ENCODE results near the gene CWH43. TPM values are rescaled to one million over a fixed set of nuclear protein-coding genes. Genes with fewer than 3 reads are reported as not detected.

The CWH43 gene
- not detected in 3 replicates for total RNA-seq

DNA sequence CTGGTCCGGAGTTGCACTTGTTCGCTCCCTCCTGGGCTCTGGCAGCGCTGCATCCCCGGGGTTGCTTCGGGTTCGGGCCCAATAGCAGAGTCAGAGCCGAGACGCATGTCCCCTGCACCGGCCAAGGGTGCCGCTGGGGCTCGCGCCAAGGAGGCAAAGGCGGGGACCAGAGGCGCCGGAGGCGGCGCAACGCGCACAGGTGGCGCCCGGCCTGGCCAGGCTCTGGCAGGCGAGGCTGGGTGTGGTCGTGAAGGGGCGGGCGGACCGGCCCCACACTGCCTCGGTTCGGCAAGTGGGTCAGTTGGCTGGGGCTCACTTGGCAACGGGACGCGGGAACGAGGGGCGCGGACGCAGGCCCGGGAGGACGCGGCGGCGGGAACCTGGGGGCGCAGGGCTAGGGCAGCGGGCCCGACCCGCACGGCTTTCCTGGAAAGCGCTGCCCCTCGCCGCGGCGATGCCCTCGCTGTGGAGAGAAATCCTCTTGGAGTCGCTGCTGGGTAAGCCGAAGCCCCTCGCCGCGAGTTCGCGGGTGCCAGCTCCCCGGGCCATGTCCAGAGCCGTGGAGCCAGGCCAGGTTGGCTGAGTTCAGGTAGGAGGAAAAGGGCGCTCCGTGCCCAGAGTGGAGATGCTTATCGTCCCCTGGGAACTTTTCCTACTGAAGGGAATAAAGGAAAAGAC, at the start of gene CWH43:
TSS of gene CWH43 (plus strand) at position 300 of the 678 bp plus-strand sequence. CDS start at position 455, 155 bp downstream.
- Mint-ChIP-seq H3K36me3 (no peaks in the 10 kb centered on the region), H3K27ac (no peak within 1 kb of the TSS), H3K9me3 (peaks cover 30% of the 10 kb centered on the region), H3K27me3 (ENCODE audit: low read depth) (peaks cover 70% of the 10 kb centered on the region), H3K4me3 (no peak within 1 kb of the TSS), H3K4me1 (no peaks in the 10 kb centered on the region)
- no peak for TF ChIP-seq CTCF (IDR thresholded peaks at IDR 0.05; ENCODE audit: unreplicated experiment)
- no peak for DNase-seq (ENCODE audit: low spot score in 2 of 2, unreplicated experiment in 2 of 2)

- TF ChIP-seq CTCF (IDR thresholded peaks at IDR 0.05; ENCODE audit: unreplicated experiment) = no peak
- peaks cover 13% of the 10 kb centered on the region for H3K27me3 Mint-ChIP-seq (ENCODE audit: low read depth)
- DNase-seq (ENCODE audit: low spot score in 2 of 2, unreplicated experiment in 2 of 2) = no peak
- no peaks in the 10 kb centered on the region for H3K4me1 Mint-ChIP-seq
- H3K36me3 Mint-ChIP-seq = no peaks in the 10 kb centered on the region
- peaks cover 4% of the 10 kb centered on the region for H3K9me3 Mint-ChIP-seq
- no peak overlapping the region for H3K4me3 Mint-ChIP-seq
- H3K27ac Mint-ChIP-seq = no peak overlapping the region
Measured at GRCh38 chr4:48937033-48937432, 49.0 kb upstream of the CWH43 start.

- no peaks in the 10 kb centered on the region for H3K4me1 Mint-ChIP-seq
- H3K36me3 Mint-ChIP-seq = no peaks in the 10 kb centered on the region
- H3K9me3 Mint-ChIP-seq = peaks cover 4% of the 10 kb centered on the region
- no peak overlapping the region for H3K27ac Mint-ChIP-seq
- DNase-seq (ENCODE audit: low spot score in 2 of 2, unreplicated experiment in 2 of 2) = no peak
- TF ChIP-seq CTCF (IDR thresholded peaks at IDR 0.05; ENCODE audit: unreplicated experiment) = no peak
- peaks cover 15% of the 10 kb centered on the region for H3K27me3 Mint-ChIP-seq (ENCODE audit: low read depth)
- H3K4me3 Mint-ChIP-seq = no peak overlapping the region
Measured at GRCh38 chr4:48938831-48939230, 47.2 kb upstream of the CWH43 start.

DNA sequence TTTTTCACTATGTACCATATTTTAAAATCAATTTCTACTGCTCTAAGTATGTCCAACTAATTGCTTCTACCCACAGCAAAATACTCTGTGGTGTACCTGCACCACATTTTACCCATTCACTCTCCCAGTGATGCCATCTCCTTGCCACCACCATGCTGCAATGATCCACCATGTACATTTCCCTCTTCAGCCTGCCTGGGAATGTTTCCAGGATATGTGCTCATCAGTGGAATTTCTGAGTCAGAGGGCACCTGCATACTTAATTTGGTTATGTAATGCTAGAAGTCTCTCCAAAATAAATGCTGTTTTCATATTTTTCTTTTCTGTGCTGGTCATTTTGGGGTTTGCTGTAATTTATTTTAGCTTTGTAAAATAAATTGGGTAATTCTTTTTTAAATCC, 46.3 kb upstream of the CWH43 start:
- no peak overlapping the region for H3K4me3 Mint-ChIP-seq
- peaks cover 15% of the 10 kb centered on the region for H3K27me3 Mint-ChIP-seq (ENCODE audit: low read depth)
- H3K4me1 Mint-ChIP-seq = no peaks in the 10 kb centered on the region
- no peak for TF ChIP-seq CTCF (IDR thresholded peaks at IDR 0.05; ENCODE audit: unreplicated experiment)
- no peaks in the 10 kb centered on the region for H3K36me3 Mint-ChIP-seq
- peaks cover 4% of the 10 kb centered on the region for H3K9me3 Mint-ChIP-seq
- no peak overlapping the region for H3K27ac Mint-ChIP-seq
- DNase-seq (ENCODE audit: low spot score in 2 of 2, unreplicated experiment in 2 of 2) = no peak

- H3K27me3 Mint-ChIP-seq (ENCODE audit: low read depth) = peaks cover 15% of the 10 kb centered on the region
- H3K36me3 Mint-ChIP-seq = no peaks in the 10 kb centered on the region
- H3K4me1 Mint-ChIP-seq = peaks cover 3% of the 10 kb centered on the region
- no peak overlapping the region for H3K27ac Mint-ChIP-seq
- no peaks in the 10 kb centered on the region for H3K9me3 Mint-ChIP-seq
- H3K4me3 Mint-ChIP-seq = no peak overlapping the region
- no peak for TF ChIP-seq CTCF (IDR thresholded peaks at IDR 0.05; ENCODE audit: unreplicated experiment)
- no peak for DNase-seq (ENCODE audit: low spot score in 2 of 2, unreplicated experiment in 2 of 2)
Measured at GRCh38 chr4:48943387-48943786, 42.7 kb upstream of the CWH43 start.

Measured in mesothelial cell of epicardium (in vitro differentiated cells).